Mucosa of descending colon (tissue), 3 donors: ENCODE data around the gene GPR158. TPM values are rescaled to one million over a fixed set of nuclear protein-coding genes. Genes with fewer than 3 reads are reported as not detected.

Experiments used
- ATAC-seq: fragments of 200-7000 bp; cut with Tn5 transposase; one replicate; pipeline ENCODE4 v1.9.1; 2020; ENCODE audit warnings: mild to moderate bottlenecking, moderate library complexity
- DNase-seq, 3 donors: peaks; one replicate each; pipeline ENCODE4 v3.0.0-alpha.2; 2020
- H3K36me3 ChIP-seq: fragments of 200-600 bp; one replicate; pipeline ENCODE4 v1.8.0; 2021; ENCODE audit warnings: low read depth, mild to moderate bottlenecking
- H3K4me1 ChIP-seq: fragments of 200-600 bp; one replicate; pipeline ENCODE4 v1.8.0; 2021; ENCODE audit warnings: low read depth, mild to moderate bottlenecking
- H3K4me3 ChIP-seq: fragments of 200-600 bp; one replicate; pipeline ENCODE4 v1.8.0; 2021; ENCODE audit warnings: mild to moderate bottlenecking
- H3K9me3 ChIP-seq: fragments of 200-600 bp; one replicate; pipeline ENCODE4 v1.8.0; 2021; ENCODE audit warnings: mild to moderate bottlenecking
- intact Hi-C, 2 donors: fragments of 100-400 bp; cut with DNase I in 1 of 2; cut with micrococcal nuclease in 1 of 2; formaldehyde crosslinking; loops; one replicate each; pipeline versions ENCODE4 v1.11.0 to v1.11.1; 2022; cut with DNase I, micrococcal nuclease
- total RNA-seq, 3 donors: library from RNA; stranded (reverse); fragmentation: NEBNext Ultra II Directional in 2 of 3; extraction: Animal tissue kit (Norgen Biotek cat#: 25700) in 2 of 3; gene quantifications; one replicate each; pipeline versions ENCODE4 v1.2.1 to v1.2.4, GENCODE V29; 2021 to 2023
- TF ChIP-seq, protein P1 (sequence below): fragments of 200-600 bp; IDR thresholded peaks from one replicate; pipeline ENCODE4 v1.8.0; 2022; ENCODE audit warnings: antibody characterized with exemption, mild to moderate bottlenecking
- donor health status: DM: no; HTN: no; CAD: no; lungs with moderate emphysema.
- donor health status: DM: no; HTN: no; CAD: no.
- donor health status: DM: no; HTN: yes; CAD: no.

GPR158 gene
- total RNA-seq, 3 donors from 2014 or later: 0.20 to 0.51 (median 0.24) TPM

DNA sequence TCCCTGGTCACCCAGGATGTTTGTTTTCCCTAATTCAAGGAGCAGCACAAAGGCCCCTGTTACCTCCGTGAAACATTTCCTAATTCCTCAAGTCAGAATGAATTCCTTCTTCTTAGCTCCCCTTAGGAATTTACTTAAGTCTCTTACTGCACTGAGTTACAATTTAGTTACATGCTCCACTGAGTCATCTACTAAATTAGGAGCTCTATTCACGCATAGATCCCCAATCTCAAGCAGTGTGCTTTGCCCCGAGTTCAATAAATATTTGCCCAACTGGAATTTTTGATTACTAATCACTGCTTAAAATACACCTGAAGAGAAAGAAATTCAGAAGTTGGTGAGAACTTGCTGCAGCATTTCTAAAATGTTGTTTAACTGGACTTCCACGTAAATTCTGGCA, 429.8 kb downstream of the GPR158 start:
- Histone ChIP-seq H3K36me3 (no peaks in the 10 kb centered on the region), H3K4me3 (no peak overlapping the region), H3K9me3 (no peaks in the 10 kb centered on the region), H3K4me1 (no peaks in the 10 kb centered on the region)
- TF ChIP-seq, protein P1, sequence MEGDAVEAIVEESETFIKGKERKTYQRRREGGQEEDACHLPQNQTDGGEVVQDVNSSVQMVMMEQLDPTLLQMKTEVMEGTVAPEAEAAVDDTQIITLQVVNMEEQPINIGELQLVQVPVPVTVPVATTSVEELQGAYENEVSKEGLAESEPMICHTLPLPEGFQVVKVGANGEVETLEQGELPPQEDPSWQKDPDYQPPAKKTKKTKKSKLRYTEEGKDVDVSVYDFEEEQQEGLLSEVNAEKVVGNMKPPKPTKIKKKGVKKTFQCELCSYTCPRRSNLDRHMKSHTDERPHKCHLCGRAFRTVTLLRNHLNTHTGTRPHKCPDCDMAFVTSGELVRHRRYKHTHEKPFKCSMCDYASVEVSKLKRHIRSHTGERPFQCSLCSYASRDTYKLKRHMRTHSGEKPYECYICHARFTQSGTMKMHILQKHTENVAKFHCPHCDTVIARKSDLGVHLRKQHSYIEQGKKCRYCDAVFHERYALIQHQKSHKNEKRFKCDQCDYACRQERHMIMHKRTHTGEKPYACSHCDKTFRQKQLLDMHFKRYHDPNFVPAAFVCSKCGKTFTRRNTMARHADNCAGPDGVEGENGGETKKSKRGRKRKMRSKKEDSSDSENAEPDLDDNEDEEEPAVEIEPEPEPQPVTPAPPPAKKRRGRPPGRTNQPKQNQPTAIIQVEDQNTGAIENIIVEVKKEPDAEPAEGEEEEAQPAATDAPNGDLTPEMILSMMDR: no peak
- no peak for DNase-seq
- no peak for ATAC-seq
- intact Hi-C loops: no loop called here

GRCh38 chr10:25614652-25615051, 439.9 kb downstream of the GPR158 start:
- Histone ChIP-seq H3K9me3 (no peaks in the 10 kb centered on the region), H3K4me1 (no peaks in the 10 kb centered on the region), H3K36me3 (no peaks in the 10 kb centered on the region), H3K4me3 (no peak overlapping the region)
- TF ChIP-seq, protein P1: no peak
- ATAC-seq (no peak), DNase-seq (no peak)
- intact Hi-C loops: no loop called here

GRCh38 chr10:25615926-25616325, 441.1 kb downstream of the GPR158 start:
- Histone ChIP-seq H3K4me1 (no peaks in the 10 kb centered on the region), H3K9me3 (no peaks in the 10 kb centered on the region), H3K36me3 (no peaks in the 10 kb centered on the region), H3K4me3 (no peak overlapping the region)
- ATAC-seq (no peak), DNase-seq (no peak)
- intact Hi-C loops: no loop called here
- TF ChIP-seq, protein P1: no peak

GRCh38 chr10:25616903-25617592, 442.2 kb downstream of the GPR158 start:
- ATAC-seq (no peak), DNase-seq (no peak)
- H3K4me3 ChIP-seq: no peak overlapping the region
- no peaks in the 10 kb centered on the region for H3K36me3 ChIP-seq
- H3K9me3 ChIP-seq: no peaks in the 10 kb centered on the region
- TF ChIP-seq, protein P1: no peak
- intact Hi-C loops: no loop called here
- H3K4me1 ChIP-seq: no peaks in the 10 kb centered on the region

- TF ChIP-seq, protein P1: no peak
- Histone ChIP-seq H3K36me3 (no peaks in the 10 kb centered on the region), H3K9me3 (no peaks in the 10 kb centered on the region), H3K4me3 (no peak overlapping the region), H3K4me1 (no peaks in the 10 kb centered on the region)
- no peak for DNase-seq
- ATAC-seq: no peak
- intact Hi-C loops: no loop called here
Measured at GRCh38 chr10:25627606-25628005, 452.8 kb downstream of the GPR158 start.

- H3K4me3 ChIP-seq: no peak overlapping the region
- DNase-seq (no peak), ATAC-seq (no peak)
- intact Hi-C loops: no loop called here
- H3K36me3 ChIP-seq: no peaks in the 10 kb centered on the region
- no peaks in the 10 kb centered on the region for H3K9me3 ChIP-seq
- H3K4me1 ChIP-seq: no peaks in the 10 kb centered on the region
- TF ChIP-seq, protein P1: no peak
Measured at GRCh38 chr10:25629333-25629732, 454.5 kb downstream of the GPR158 start.
